HG02798 (cell line): ENCODE measurements around the gene CHRNG.

Experiments used
- ATAC-seq: cut with Tn5 transposase; IDR thresholded peaks from one replicate; pipeline ENCODE4 v1.9.1; 2021; ENCODE audit warnings: mild to moderate bottlenecking; ENCODE audit not compliant: unreplicated experiment, poor library complexity

CHRNG gene

GRCh38 chr2:232571026-232571474, 31.6 kb downstream of the CHRNG start:
- no peak for ATAC-seq

DNA sequence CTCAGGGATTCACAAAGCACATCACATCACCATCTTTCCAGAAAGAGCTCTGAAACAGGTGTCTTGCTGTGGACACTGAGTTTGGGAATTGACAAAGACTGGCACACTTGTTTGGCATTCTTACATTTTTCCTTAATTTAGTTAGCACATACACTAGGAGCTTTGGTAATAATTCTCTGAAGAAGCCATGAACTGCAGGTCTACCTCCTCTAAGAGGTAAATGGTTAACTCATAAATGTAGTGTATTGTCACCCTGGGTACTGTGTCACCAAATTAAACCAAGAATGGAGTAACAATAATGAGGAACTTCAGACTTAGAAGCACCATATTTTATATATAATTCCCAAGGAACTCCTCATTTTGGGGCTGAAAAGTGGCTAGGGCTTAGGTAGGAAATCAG, 33.5 kb downstream of the CHRNG start:
- no peak for ATAC-seq

DNA sequence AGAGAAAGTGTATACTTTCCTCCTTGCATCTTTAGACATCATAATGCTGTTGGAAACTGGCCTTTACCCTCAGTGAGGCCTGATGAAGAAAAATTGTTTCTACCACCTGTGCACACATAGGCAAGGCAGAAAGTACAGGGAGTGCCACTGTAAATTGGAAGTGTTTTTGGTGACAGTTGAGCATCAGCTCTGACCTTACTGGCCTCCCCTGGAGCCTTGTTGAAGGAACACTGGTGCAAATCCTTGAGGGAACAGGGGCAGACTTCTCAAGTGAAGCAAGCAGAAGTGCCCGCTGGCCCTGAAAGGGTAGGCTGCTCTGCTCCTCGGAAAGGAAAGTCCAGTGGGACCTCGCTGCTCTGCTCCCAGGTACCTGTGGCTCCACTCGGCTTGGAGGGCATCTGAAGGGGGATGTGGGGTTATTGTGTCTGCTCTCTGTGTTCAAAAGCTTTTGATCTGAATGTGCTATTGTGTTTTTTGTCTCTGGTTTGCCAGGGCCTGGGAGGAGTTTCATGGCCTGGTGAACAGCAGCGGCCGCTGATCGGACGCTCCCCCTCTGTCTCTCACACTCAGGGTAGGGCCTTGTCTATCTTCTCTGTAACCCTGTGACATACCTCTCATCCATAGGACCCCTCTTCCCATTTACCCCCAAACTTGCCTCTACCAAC, 34.4 kb downstream of the CHRNG start:
- no peak for ATAC-seq

DNA sequence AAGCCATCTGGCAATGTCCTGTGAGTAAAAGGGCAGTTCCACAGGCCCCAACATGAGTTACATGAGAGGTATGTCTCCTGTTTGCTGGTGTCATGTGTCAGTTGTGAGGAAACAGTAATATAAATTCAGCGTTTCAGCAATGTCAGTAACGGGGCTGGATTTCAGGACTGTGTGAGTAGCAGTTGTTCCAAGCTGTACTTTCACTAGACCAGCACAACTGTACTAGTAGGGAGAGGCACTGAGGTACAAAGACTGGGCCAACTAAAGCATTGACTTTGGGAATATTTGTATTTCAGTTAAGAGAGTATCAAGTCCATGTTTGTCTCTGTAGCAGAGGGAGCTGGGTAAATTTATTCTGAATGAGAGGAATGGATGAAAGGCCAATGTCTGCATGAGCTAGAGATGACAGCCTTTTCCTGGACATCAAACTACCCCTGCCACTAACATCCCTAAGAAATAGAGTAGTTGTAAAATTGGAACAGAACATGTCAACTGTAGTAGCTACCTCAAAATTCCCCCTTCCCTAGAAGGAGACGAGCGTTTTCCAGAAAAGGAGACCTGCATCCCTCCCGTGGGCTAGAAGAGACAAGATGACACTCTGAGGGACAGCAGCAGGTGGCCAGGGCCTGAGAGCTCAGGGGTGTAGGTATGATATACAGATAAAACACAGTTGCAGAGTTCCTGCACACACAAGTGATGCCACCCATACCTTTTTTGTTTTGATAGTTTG, 35.3 kb downstream of the CHRNG start:
- no peak for ATAC-seq

GRCh38 chr2:232575404-232575746, 35.9 kb downstream of the CHRNG start:
- ATAC-seq: no peak

GRCh38 chr2:232576995-232577394, 37.5 kb downstream of the CHRNG start:
- no peak for ATAC-seq

- no peak for ATAC-seq
Observed at GRCh38 chr2:232577841-232578240, 38.3 kb downstream of the CHRNG start.

GRCh38 chr2:232578626-232579025, 39.1 kb downstream of the CHRNG start:
- ATAC-seq: no peak

DNA sequence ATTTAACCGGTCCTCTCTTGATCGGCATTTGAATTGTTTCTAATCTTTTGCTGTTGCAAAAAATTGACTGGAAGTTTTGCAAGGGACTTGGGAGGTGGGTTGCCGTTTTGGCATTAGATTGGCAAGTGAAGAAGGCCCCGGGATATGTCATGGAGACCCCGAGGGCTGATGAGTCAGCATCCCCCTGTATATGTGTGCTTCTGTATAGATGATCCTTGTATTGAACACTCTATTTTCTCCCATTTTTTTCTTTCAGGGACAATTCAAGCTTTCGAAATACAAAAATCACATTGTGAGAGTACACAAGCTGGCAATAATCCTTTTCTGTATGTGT, 41.1 kb downstream of the CHRNG start:
- ATAC-seq: no peak

- no peak for ATAC-seq
Observed at GRCh38 chr2:232581725-232582124, 42.2 kb downstream of the CHRNG start.

DNA sequence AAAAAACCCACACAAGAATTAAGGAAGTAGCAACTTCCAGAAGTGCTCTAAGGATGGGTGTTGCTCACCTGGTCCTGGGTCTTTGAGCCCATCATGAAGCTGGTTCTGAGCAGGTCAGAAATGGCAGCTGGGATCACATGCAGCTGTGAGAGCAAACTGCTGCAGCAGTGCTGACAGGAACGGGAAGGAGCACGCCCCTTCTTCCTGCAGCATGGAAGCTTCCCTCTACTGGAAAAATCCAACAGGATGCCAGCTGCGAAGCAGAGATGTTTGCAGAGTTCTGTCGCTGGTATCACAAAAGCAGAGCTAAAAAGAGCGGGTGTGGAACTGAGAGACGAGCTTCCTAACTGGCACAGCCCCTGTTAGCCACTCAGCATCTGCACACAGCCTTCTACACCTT, 44.7 kb downstream of the CHRNG start:
- ATAC-seq: no peak

- ATAC-seq: no peak
Observed at GRCh38 chr2:232586943-232587505, 47.5 kb downstream of the CHRNG start.

DNA sequence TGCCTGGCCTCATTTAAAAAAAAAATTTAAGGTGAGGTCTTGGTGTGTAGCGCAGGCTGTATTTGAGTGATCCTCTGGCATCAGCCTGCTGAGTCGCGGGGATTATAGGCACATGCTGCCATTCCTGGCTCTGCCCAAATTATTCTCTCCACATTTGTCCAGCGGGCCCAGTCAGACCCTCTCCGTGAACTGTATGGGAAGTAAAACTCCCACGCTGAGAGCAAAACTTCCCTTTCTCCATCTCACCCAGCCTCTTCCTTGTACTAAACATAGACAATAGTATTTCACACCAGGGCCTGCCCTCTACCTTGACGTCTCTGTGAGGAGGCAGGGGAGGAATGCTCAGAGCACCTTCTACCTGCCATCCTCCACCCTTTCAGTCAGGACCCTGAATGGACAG, 48.0 kb downstream of the CHRNG start:
- ATAC-seq: no peak

DNA sequence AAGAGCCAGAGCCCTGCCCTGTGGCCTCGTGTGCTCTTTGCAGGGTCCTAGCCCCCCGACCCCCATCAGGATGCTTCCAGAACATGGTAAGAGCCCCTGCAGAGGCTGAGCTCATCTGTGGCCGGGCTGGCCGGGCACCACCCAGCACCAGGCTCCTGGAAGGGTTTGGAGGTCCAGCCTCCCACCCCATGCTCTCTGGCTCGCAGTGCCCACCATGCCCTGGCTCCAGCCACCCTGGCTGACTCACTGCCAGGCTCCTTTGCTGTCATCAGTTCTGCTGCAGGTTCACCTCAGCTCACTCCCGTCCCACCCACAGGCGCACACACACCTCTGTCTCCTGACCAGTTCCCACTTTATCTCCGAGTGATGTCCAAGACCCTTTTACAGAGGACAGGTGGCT, 48.5 kb downstream of the CHRNG start:
- ATAC-seq: no peak

DNA sequence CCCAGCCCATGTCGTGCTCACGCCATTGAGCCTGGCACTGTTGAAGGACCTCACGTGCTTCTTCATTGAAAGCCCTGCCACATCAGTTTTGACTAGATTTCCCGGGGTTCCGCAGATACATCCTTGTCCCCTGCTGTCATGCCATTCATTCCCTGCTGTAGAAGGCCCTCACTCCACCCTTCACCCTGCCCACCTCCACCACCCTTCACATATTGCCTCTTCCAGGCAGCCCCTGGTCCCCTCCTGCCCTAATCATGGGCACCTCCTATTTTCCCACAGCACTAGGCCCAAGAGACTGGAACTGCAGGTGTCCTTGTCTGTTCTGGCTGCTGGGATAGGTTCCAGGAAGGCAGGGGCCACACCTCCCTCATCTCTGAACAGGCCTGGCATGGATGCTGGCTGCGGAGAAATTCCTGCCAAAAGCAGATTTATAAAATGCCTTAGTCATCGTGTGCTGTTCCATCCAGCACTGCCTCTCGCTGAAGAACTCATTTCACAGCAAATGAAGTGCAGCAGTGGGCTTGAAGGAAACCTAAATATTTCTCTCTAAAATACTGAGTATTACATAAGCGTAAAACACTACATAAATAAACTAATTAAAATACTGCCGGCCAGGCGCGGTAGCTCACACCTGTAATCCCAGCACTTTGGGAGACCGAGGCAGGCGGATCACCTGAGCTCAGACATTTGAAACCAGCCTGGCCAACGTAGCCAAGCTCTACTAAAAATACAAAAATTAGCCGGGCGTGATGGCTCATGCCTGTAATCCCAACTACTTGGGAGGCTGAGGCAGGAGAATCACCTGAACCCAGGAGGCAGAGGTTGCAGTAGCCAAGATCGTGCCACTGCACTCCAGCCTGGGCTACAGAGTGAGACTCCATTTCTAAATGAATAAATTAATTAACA, 49.4 kb downstream of the CHRNG start:
- ATAC-seq: no peak

DNA sequence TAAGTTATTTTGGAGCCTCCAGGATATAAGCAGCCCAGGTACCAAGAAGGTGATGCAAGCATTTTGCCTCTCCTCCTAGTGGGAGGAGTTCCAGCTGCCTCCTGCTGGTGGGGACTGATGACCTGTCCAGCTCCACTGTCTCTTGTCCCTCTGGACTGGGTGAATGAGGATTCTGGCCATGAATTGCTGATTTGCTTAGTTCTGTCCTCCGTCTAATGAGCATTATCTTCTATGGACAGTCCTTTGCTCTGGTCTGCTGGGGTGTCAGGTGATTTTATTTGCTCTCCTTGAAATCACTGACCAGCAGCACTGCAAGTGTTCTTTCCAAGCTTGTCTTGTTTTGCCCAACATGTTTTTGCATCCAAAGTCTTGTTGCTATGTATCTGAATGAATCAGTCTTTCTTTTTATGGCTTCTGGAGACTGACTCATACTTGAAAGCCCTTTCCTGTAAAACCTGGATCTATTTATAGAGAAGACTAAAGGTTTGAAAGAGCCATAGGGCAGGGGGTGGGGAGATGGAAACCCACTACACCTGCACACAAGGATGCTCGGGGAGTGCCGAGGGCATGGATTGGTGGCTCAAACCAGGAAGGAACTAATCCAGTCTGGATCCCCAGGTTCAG, 53.4 kb downstream of the CHRNG start:
- ATAC-seq: no peak

GRCh38 chr2:232593982-232594381, 54.5 kb downstream of the CHRNG start:
- no peak for ATAC-seq
